ENCODE measurements around the gene TMEM167A.

- no peak for TF ChIP-seq CTCF (IDR thresholded peaks at IDR 0.05; ENCODE audit: low read length)
- no peak for TF ChIP-seq EZH2 (IDR thresholded peaks at IDR 0.05; ENCODE audit: borderline replicate concordance, low read length)
These were observed 32.2 kb upstream of the TMEM167A start for GRCh38 chr5:83109380-83109779.
